HL-60 (cell line): Measurements from ENCODE around the gene RSBN1L.
A peak's percentile ranks its signal among the peaks of the same experiment; 100 is the strongest.

ENCODE experiments used
- DNase-seq, 2 experiments: peaks; one replicate each; pipeline ENCODE4 v3.0.0-alpha.2; 2010 to 2020; ENCODE audit warnings: low read depth in 1 of 2, low spot score in 1 of 2
- H3K27ac ChIP-seq: fragments of 250-450 bp; sonication (Bioruptor Pico); replicated peaks from 2 replicates; pipeline ENCODE4 v1.5.1; 2020; ENCODE audit warnings: mild to moderate bottlenecking, moderate library complexity
- H3K27me3 ChIP-seq: fragments of 250-450 bp; sonication (Bioruptor Pico); 2 replicates; pipeline ENCODE4 v1.5.1; 2021; ENCODE audit warnings: mild to moderate bottlenecking, moderate library complexity; ENCODE audit not compliant: insufficient read depth, poor library complexity, severe bottlenecking
- H3K4me3 ChIP-seq: replicated peaks from 2 replicates; pipeline ENCODE4 v1.5.1; 2011; ENCODE audit warnings: mild to moderate bottlenecking, control low read depth, low read length; ENCODE audit not compliant: insufficient read depth
- CTCF ChIP-seq: IDR thresholded peaks from one replicate; pipeline ENCODE4 v1.5.1; 2011; ENCODE audit warnings: low read length, control low read depth, inconsistent platforms; ENCODE audit not compliant: insufficient read depth
- GABPA ChIP-seq: IDR thresholded peaks from 2 replicates; pipeline ENCODE4 v1.6.1; 2012; ENCODE audit warnings: low read depth
- POLR2AphosphoS5 ChIP-seq: IDR thresholded peaks from 2 replicates; pipeline ENCODE4 v1.6.1; 2012; ENCODE audit warnings: low read depth
- REST ChIP-seq: IDR thresholded peaks from 2 replicates; pipeline ENCODE4 v1.6.1; 2012; ENCODE audit warnings: low read depth; ENCODE audit not compliant: insufficient replicate concordance
- SPI1 ChIP-seq: IDR thresholded peaks from 2 replicates; pipeline ENCODE4 v1.6.1; 2012; ENCODE audit warnings: low read depth, mild to moderate bottlenecking, borderline replicate concordance

RSBN1L gene

GRCh38 chr7:77786741-77787140, 90.5 kb downstream of the RSBN1L start:
- Histone ChIP-seq H3K4me3 (no peak overlapping the region), H3K27ac (no peak overlapping the region), H3K27me3 (no peaks in the 10 kb centered on the region)
- TF ChIP-seq SPI1 = no peak
- TF ChIP-seq REST = no peak
- no peak for DNase-seq

- no peak for DNase-seq
- Histone ChIP-seq H3K4me3 (no peak overlapping the region), H3K27me3 (no peaks in the 10 kb centered on the region), H3K27ac (no peak overlapping the region)
- TF ChIP-seq GABPA = no peak
- TF ChIP-seq REST = no peak
- TF ChIP-seq POLR2AphosphoS5 = no peak
- TF ChIP-seq CTCF = no peak
- TF ChIP-seq SPI1 = no peak
Observed at GRCh38 chr7:77788327-77788902, 92.2 kb downstream of the RSBN1L start.

GRCh38 chr7:77791336-77791735, 95.1 kb downstream of the RSBN1L start:
- no peak for DNase-seq
- Histone ChIP-seq H3K27me3 (no peaks in the 10 kb centered on the region), H3K27ac (peak overlapping the region; percentile 41), H3K4me3 (no peak overlapping the region)
- TF ChIP-seq POLR2AphosphoS5 (no peak), SPI1 (no peak), GABPA (no peak), CTCF (no peak), REST (no peak)

GRCh38 chr7:77791956-77792355, 95.7 kb downstream of the RSBN1L start:
- DNase-seq = no peak
- Histone ChIP-seq H3K27ac (peak overlapping the region; percentile 41), H3K4me3 (no peak overlapping the region), H3K27me3 (no peaks in the 10 kb centered on the region)
- TF ChIP-seq GABPA (no peak), SPI1 (no peak), POLR2AphosphoS5 (no peak), CTCF (no peak), REST (no peak)
